Astrocyte (in vitro differentiated cells and primary cell): Measurements from ENCODE around the gene LGALS8.

Experiments
- CTCF ChIP-seq: IDR thresholded peaks from 2 replicates; pipeline ENCODE4 v1.5.1; 2011; ENCODE audit warnings: low read depth, mild to moderate bottlenecking, inconsistent platforms, low read length, moderate library complexity; ENCODE audit not compliant: insufficient read depth
- EZH2 ChIP-seq: IDR thresholded peaks from 2 replicates; pipeline ENCODE4 v1.6.1; 2012; ENCODE audit warnings: mild to moderate bottlenecking, low read length, inconsistent platforms; ENCODE audit not compliant: insufficient read depth

GRCh38 chr1:236560213-236560771, 36.5 kb downstream of the LGALS8 start:
- TF ChIP-seq CTCF (no peak), EZH2 (no peak)
